Raji (cell line): ENCODE results near the gene PTCH1.

Source experiments
- POLR2A ChIP-seq: IDR thresholded peaks from 2 replicates; pipeline ENCODE4 v1.6.1; 2011; ENCODE audit warnings: low read depth, low read length, control low read depth; ENCODE audit not compliant: insufficient read depth

The PTCH1 gene

DNA sequence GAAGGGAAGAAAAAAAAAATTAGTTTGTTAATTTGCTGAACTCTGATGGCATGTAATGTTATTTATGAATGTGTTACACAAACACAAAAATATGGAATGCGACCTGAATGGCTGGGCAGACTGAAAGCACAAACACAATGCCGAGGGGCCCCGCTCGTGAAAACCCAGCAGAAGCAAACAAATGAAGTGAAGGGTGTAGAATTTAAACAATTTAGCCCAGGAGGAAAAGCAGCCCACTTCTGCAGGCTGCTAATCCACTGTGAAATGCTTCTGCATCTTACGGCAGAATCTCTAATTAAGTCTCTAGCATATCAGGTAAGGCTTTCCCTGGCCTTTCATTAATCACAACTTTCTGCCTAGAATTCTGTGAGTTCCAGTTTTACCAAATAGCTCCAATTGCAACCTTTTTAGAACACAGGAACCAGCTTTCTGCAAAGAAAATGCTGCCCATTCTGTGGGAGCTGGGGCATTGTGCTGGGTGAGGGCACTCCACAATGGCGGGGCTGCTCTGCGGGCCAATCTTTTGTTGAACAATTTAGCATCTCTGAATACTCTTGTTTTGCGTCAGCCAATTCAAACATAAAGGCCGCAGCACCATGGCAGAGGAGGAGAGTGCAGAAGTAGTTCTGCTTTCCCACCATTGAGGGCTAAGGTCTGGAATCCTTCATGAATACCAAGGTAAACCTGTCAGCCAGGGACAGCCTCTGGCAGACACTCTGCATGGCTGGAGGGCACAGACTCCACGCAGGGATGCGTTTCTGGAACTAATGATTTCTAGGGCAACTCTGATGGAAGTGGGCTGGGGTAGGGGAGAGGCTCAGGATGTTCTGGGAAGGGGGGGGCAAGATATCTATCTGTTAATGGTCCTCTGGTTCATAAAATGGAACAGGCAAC lies 66.4 kb downstream of the PTCH1 start:
- TF ChIP-seq POLR2A: no peak

DNA sequence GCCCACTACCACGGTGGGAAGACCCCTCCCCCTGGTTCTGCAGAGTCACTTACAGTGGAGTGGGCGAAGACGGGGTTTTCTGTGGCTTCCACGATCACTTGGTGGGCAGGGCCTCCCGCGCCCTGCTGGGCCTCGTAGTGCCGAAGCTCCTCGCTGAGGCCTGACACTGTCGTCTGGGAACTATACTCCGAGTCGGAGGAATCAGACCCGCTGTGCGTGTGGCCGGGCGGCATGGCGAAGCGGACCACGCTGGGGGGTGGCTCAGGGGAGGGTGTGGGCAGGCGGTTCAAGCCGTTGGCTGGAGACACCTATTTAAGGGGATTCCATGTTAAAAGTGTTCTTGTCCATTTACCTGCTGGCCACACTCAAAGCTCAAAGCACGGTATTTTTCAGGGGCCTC lies 67.8 kb downstream of the PTCH1 start:
- TF ChIP-seq POLR2A: no peak

DNA sequence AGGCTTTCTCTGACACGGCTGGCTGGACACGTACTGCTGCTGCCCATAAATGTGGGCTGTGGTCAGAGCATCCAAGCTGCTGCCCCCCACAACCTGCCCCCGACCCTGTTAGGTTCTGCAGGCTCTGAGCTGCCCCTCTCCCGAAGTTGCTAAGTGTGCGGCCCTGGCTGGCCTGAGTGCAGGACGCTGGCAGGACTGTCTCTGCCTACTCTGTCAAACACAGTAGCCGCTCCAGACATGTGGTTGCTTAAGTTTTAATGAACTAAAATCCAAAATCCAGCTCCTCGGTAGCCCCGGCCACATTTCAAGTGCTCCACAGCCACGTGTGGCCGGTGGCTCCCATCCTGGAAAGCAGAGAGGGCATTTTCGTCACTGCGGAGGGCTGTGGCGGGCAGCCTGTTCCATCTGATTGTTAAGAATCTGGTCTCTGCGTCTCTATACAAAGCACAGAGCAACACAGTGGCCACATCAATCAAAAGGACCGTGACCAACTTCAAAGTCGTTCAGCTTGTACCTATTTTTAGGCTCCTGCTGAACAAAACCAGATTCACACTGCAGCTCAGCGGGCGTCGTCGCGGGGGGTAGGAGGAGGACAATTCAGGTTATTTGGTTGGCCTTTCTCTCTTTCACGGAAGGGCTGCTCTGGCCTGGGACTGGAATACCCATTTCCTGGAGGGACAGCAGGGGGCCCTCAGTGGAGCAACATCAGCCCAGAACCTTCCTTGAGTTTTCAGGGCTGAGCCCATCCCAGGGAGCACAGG lies 68.9 kb downstream of the PTCH1 start:
- no peak for TF ChIP-seq POLR2A

DNA sequence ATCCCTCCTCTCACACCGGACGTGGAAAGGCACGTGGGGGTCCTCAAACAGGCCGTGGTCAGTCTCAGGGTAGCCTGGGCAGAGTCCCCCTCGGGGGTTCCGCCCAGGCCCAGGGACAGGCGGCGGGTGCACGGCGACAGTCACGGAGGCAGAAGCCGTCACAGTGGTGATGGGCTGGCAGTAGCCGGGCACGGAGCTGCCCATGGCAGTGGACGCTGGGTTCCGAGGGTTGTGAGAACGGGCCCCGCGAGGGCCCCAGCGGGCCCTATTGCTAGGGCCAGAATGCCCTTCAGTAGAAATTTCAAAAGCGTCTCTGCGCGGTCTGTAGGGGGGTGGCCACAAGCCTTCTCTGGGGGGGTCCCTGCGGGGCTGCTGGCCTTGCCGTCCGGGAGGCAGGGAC lies 69.8 kb downstream of the PTCH1 start:
- no peak for TF ChIP-seq POLR2A

DNA sequence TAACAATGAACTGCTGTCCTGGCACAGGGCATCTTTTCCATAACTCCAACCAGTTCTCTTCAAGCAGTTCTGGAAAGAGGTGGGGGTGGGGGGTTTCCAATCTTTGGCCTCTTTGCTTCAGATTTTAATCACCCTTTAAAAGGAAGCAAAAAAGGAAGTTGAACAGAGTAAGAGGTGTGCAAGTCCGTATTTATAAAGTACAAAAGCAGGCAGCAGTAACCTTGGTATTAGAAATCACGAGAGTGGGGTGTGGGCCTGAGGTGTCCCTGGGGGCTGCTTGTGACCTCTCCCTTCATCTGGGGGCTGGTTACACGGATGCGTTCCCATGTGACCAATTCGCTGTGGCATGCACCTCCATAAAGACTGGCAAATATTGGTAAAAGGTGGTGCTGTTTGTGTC lies 70.5 kb downstream of the PTCH1 start:
- TF ChIP-seq POLR2A: no peak

DNA sequence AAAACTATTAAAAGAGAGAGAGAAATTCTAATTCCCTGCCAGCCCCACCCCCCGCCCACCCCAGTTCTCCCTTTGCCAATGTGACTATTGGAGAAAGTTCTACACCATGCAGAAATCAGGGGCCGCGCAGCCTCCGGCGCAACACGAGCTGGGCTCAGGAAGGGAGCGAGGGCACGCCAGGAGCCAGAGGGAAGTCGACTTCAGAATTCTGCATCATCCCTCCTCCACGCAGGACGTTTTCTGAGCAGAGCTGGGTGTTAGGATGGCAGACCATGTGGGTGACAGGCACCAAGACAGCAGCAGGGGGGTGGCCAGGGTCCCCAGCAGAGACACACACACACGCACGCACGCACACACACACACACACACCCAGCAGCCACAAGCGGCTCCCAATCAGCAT lies 72.6 kb downstream of the PTCH1 start:
- TF ChIP-seq POLR2A: no peak

DNA sequence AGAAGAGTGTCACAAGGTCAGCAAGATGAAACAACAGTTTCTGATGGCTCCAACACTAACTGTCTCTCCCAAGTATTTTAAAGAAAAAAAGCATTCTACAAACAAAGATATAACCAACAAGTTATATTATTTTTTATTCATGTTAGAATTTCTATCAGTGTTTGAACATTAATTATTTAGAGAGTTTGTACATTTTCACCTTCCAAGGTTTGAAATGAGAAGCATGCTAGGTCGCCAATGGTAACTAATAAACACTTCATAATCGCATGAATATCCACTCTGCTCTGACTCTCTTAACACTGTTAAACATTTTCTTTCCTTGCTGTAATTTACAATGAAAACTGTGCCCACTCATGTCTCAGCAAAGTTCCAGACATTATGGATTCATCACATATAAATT lies 73.5 kb downstream of the PTCH1 start:
- TF ChIP-seq POLR2A: no peak

DNA sequence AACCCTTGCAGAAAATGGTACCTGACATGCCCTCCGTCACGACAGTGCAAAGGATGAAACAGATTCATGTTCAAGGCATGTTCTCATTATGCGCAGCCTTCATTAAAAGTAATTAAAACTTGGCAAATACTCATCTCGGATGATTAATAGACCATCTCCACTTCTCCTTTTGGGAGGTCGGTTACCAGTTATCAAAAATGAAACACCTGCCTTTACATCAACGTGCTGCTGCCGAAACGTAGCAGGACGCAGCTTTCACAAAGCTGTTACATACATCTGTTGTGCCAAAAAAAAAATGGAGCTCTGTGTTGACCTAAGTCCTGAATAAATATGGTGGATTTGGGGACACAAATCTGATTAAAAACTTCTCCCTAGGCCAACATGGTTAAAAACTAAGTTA lies 75.7 kb downstream of the PTCH1 start:
- no peak for TF ChIP-seq POLR2A

DNA sequence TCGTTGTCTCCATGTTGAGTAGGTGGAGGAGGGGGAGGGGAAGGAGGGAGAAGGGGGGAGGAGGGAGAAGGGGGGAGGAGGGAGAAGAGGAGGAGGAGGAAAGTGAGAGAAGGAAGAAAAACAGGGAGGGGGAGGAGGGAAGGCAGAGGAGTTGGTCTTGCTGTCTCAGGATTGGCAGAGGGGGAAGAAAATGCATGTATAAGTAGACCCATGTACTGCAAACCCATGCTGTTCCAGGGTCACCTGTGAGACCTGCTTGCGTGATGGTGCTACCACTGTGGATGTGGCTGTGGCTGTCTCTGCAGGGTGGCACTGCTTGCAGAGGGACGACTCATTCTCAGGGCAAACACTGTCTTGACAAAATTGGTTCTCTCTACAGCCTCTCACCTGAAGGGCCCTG lies 76.3 kb downstream of the PTCH1 start:
- TF ChIP-seq POLR2A: no peak

DNA sequence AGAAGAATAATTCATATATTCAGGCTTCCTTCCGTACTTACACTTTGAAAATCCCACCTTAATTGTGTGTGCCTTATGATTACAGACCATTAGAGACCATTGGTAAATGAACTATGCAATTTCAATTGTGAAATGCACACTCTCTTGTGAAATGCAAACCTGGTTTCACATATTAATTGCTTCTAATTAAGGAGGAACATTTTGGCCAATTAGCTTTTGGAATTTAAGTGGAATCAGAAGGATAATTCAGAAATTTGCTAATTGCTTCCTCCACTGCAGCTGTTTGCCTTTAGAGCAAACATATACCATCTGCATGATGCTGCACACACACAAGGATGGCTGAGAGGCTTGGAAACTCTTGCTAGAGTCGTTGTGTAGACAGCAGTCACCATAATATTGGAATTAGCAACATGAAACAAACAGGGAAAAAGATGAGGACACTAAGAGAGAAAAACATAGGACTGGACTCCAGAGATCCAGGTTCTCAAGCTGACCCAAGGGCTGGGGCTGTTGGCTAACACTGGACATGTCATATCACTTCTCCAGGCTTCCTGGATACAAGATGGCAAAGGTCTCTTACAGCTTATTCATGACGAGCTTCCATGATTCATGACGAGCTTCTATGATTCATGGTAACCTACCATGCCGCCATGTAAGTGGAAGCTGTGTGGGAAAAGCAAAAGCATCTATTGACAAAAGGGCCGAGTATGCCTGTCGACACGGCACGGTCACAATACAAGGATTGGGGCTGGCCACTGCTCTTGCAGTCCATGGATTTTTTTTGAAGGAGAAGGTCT lies 78.0 kb downstream of the PTCH1 start:
- TF ChIP-seq POLR2A: no peak

DNA sequence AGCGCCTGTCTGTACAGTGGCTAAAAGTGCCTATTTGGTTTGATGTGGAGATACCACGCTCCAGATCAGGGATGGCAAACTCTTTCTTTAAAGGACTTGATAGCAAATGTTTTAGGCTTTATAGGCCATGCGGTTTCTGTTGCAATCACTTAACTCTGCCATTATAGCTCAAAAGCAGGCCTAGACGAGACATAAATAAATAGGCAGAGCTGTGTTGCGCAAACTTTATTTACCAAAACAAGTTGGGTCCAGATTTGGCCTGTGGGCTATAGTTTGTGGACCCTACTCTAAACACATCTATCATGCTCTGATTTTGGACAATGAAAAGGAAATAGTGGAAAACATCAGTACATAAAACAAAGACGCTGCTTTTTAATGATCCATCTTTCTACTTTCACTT lies 79.2 kb downstream of the PTCH1 start:
- TF ChIP-seq POLR2A: no peak

DNA sequence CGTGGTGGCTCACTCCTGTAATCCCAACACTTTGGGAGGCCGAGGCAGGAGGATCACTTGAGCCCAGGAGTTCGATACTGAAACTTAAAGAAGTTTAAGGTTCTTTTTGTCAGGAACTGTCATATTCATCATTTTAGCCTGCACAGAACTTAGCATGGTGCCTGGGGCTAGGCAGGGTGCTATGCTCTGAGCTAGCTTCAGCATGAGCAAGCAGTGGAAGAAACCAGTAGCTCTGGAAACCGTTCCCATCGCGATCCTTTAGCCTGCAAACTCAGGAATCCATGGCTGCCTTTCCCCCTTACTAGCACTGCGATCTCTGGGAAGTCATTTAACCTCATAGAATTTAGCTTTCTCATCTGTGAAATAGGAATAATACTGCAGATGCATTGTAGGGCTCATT lies 80.4 kb downstream of the PTCH1 start:
- no peak for TF ChIP-seq POLR2A

DNA sequence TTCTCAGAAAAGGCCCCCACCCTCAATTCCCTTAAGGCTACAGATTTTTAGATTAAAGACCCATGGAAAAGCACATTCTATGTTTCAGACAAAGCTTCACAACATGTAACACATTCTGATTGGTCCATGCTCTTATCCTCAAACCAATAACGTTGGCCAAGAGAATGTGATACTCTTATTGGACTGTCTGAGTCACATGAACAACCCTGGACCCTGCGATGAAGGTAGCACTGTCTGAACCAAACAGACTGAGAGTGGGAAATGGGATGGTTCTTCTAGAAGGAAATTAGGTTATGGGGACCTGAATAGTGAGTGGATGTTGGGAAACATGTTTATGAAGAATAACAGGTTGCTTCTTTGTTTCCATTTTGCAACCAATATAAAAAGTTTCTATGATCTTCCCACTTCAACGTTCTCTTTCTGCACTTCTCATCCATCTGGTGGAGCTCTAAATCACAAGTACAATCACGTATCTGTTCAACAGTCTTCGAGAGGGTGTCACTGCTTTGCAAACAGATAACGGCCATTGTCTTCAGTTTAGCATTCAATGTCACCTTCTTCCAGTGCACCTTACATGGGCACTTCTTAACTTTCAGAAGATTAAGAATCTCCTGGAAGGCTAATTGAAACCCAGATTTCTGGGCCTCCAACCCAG lies 81.6 kb downstream of the PTCH1 start:
- no peak for TF ChIP-seq POLR2A

DNA sequence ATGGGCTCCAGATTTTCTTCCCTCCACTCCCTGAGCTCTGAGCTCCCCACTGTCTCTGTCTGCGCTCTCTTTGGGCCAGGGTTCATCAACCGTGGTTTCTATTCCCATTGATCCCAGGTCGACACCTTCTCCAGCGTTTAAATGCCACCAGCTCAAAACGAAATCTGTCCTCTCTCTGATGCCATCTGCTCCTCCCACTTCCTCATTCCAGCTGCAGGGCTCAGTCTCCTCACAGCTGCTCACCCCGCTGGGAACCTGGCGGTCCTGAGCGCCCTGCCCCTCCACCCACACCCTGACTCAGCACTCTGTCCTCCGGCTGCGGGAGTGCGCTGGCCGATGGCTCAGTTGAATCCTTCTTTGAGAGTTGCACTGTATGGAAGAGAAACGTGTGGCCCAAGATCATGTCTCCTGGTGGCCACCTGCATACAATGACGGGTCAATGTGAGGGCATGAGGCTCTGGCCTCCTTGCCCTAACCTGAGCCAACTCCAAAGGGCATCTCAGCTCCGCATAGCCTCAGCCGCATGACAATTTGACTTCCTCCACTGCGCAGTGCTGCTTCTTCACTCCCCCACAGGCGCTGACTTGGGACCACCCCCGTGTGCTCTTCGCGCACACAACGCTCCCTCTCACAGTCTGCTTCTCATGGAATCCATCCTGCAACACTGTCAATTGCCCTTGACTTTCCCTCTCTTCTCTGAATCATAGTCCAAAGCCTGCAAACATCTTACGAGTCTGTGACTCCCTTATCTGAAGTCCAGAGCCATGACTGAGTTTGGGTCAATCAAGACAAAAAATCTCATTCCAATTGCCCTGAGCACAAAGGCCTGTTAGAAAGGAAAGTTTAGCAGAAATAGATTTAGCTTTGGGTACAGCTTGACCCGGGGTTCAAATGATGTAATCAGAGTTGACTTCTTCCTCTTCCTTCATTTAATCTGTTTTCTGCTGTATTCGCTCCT lies 82.4 kb downstream of the PTCH1 start:
- TF ChIP-seq POLR2A: no peak
